Mononuclear cell (primary cell): ENCODE measurements around the gene PPP4R3B. TPM values are rescaled to one million over a fixed set of nuclear protein-coding genes. Genes with fewer than 3 reads are reported as not detected.
"Not testable (repeated sequence)": the region's sequence is repeated elsewhere in the genome, so short reads cannot be mapped to it uniquely, and the experiment has no call there.

Source experiments
- H3K27me3 ChIP-seq: 2 replicates; pipeline ENCODE4 v1.6.0; 2011; ENCODE audit warnings: low read length, control low read depth; ENCODE audit not compliant: insufficient read depth
- H3K4me1 ChIP-seq: 2 replicates; pipeline ENCODE4 v1.5.1; 2011; ENCODE audit warnings: mild to moderate bottlenecking, low read length, control low read depth; ENCODE audit not compliant: insufficient read depth
- H3K4me3 ChIP-seq: 2 replicates; pipeline ENCODE4 v1.5.1; 2011; ENCODE audit warnings: mild to moderate bottlenecking, low read length, moderate library complexity
- H3K9me3 ChIP-seq: 2 replicates; pipeline ENCODE4 v1.5.1; 2011; ENCODE audit warnings: low read depth, mild to moderate bottlenecking, control low read depth, low read length
- total RNA-seq: library from RNA; depleted of rRNA; stranded (reverse); fragments of >200 nt; gene quantifications from one replicate; pipeline ENCODE4 v1.2.3, GENCODE V29; 2012

Gene PPP4R3B
- total RNA-seq, 1 donor = 59.3 TPM

DNA sequence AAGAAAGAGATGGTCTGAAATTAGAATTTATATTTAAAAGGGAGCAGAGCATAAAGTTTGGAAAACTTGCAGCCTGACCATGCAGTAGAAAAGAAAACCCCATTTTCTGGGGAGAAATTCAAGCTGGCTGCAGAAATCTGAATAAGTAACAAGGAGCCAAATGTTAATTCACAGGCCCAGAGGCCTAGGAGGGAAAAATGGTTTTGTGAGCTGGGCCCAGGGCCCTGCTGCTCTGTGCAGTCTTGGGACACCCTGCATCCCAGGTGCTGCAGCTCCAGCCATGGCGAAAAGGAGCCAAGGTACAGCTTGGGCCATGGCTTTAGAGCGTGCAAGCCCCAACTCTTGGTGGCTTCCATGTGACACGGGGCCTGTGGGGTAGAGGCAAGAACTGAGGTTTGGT lies 56.6 kb downstream of the PPP4R3B start:
- no peaks in the 10 kb centered on the region for H3K9me3 ChIP-seq
- H3K27me3 ChIP-seq = no peaks in the 10 kb centered on the region
- H3K4me1 ChIP-seq = no peaks in the 10 kb centered on the region
- H3K4me3 ChIP-seq = no peak overlapping the region

DNA sequence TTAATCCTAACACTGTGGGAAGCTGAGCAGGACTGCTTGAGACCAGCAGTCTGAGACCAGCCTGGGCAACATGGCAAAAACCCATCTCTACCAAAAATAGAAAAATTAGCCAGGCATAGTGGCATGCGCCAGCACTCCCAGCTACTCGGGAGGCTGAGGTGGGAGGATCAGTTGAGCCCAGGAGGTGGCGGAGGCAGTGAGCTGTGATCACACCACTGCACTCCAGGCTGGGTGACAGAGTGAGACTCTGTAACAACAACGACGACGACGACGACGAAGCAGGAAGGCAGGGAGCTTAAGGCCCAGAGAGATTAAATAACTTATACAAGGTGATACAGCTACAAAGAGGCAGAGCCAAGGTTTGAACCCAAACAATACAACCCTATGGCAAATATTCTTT lies 60.6 kb downstream of the PPP4R3B start:
- Histone ChIP-seq H3K27me3 (no peaks in the 10 kb centered on the region), H3K4me1 (no peaks in the 10 kb centered on the region), H3K4me3 (no peak overlapping the region), H3K9me3 (no peaks in the 10 kb centered on the region)

DNA sequence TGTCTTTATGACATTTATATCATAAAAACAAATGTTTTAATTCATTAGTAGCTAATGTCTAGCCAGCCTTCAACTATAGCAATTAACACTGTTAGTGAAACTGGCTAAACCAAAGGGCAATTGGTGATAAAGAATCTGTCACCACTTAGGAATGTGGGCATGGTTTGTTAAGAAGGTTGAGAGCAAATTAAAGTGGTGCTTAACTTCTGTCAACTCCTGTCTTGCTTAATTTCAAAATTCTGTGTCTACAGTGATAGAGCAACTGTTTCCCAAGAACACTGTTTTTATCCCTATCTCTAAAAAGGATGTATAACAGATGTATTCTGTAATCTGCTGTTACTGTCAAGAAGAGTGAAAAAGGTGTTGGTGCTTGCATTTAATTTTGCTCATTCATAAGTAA lies 61.4 kb downstream of the PPP4R3B start:
- Histone ChIP-seq H3K9me3 (no peaks in the 10 kb centered on the region), H3K4me1 (no peaks in the 10 kb centered on the region), H3K4me3 (no peak overlapping the region), H3K27me3 (no peaks in the 10 kb centered on the region)

DNA sequence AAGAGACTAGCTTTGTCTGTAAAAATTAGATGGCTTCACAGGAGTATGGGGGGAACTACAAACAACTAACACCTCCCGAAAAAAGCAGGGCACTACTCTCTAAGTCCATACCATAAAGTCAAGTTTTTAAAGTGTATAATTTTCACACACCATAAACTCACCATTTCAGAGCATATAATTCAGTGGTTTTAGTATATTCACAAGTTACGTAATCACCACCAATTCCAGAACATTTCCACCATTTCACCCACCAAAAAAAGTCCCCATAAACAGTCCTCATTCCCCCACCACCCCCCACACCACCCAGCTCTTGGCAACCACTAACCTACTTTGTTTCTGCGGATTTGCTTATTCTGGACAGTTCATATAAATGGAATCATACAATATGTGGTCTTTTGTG lies 64.1 kb downstream of the PPP4R3B start:
- Histone ChIP-seq H3K27me3 (no peaks in the 10 kb centered on the region), H3K4me1 (no peaks in the 10 kb centered on the region), H3K9me3 (no peaks in the 10 kb centered on the region)

DNA sequence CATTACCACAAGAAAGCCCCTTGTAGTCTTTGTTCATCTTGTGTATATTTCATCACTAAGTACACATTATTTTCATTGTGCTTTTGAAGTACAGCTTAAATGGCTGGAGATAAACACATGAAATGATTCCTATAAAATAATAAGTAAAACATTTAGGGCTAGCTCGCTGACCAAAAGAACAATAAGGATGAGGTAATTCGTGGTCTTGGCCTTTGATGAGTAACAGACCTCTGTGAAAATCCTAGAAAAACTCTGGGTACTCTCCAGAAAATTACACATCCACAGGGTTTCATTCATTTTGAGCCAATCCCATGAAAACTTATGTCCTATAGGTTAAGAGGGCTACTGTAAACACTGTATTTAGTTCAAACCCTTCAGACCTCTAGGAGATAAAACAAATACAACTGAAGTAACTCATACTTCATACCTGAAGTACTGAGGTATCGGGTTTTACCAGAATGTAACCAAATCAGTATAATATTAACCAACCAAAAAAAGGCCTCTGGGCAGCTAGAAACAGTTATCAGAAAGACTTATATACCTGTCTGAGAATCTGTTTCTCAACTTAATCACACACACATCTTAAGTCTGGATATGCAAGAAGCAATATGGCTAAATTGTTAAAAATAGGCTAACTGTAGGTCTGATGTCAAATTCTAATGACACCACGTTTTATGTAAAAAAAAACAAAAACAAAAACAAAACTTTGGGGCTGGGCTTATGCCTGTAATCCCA lies 66.9 kb downstream of the PPP4R3B start:
- no peaks in the 10 kb centered on the region for H3K9me3 ChIP-seq
- H3K27me3 ChIP-seq = no peaks in the 10 kb centered on the region
- no peak overlapping the region for H3K4me3 ChIP-seq
- H3K4me1 ChIP-seq = no peaks in the 10 kb centered on the region

More for the DNA sequence above, 64.1 kb downstream of the PPP4R3B start:
- no peak overlapping the region for H3K4me3 ChIP-seq

DNA sequence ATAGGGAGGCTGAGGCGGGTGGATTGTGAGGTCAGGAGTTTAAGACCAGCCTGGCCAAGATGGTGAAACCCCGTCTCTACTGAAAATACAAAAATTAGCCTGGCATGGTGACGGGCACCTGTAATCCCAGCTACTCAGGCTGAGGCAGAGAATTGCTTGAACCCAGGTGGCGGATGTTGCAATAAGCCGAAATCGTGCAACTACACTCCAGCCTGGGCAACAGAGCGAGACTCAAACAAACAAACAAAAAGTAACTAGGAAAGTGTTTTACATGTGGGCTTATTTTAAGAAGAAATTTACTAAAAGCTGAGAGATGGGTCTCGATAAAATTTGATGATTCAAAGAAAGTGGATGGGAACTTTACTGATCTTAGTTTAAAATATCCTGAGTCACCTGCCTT lies 69.7 kb downstream of the PPP4R3B start:
- not testable (repeated sequence) for H3K27me3 ChIP-seq, H3K4me1 ChIP-seq, H3K4me3 ChIP-seq, H3K9me3 ChIP-seq

DNA sequence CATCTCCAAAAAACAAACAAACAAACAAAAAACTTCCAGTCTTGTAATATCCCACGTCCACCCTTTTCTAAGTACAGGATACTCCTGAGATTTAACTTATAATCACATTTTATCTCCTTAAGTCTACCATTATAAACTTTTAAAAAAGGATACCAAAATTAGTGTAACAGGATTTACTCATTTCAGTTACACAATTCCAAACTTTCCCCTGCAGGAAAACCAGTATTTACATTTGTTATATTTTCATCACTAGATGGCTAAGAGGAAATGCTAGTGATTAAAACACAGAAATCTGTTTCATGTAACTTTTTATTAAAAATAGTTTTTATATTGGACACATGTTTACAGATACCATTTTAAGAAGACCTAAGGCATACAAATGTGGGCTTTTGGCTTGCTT lies 70.4 kb downstream of the PPP4R3B start:
- Histone ChIP-seq H3K4me3 (no peak overlapping the region), H3K9me3 (no peaks in the 10 kb centered on the region), H3K4me1 (no peaks in the 10 kb centered on the region), H3K27me3 (no peaks in the 10 kb centered on the region)

DNA sequence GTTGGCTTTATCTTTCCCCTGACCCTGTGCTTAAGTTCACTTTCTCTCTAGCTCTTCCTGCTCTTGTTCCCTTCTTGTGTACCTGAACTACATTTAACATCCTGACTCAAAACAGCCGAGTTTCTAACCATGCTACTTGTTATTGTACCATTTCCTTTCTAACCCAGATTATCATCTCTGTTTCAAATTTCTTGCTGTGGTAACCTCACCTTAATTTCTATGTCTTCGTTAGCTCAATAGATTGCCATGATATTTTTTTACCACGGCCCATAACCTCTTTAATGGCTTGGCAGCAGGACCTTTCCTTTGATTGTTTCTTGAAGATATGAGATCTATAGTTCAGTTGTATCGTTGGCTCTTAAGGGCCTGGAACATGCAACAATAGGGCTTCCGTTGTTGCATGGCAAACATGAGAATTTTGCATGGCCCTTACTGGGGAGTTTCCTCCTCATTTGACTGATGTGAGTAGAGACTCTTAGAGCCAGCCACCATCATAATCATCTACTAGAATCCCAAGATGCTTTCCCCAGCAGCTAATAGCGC lies 86.8 kb downstream of the PPP4R3B start:
- H3K4me3 ChIP-seq = no peak overlapping the region

DNA sequence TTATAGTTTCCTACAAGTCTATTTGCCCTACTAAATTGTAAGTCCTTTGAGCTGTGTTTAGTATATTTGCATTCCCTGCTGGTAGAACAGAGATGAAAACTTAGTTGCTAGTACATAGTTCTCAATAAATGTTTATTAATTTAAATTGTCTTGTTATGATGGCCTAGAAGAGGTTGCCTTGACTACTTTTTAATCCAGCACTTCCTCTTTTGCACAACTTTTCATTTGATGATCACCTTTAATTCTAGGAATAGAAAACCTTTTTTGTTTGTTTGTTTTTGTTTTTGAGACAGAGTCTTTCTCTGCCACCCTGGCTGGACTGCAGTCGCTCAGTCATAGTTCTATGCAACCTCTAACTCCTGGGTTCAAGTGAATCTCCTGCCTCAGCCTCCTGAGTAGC lies 91.2 kb downstream of the PPP4R3B start:
- H3K9me3 ChIP-seq = no peaks in the 10 kb centered on the region
- H3K4me1 ChIP-seq = no peaks in the 10 kb centered on the region
- H3K4me3 ChIP-seq = no peak overlapping the region
- no peaks in the 10 kb centered on the region for H3K27me3 ChIP-seq

More for the DNA sequence above, 86.8 kb downstream of the PPP4R3B start:
- no peaks in the 10 kb centered on the region for H3K9me3 ChIP-seq
- H3K27me3 ChIP-seq = no peaks in the 10 kb centered on the region
- H3K4me1 ChIP-seq = no peaks in the 10 kb centered on the region

DNA sequence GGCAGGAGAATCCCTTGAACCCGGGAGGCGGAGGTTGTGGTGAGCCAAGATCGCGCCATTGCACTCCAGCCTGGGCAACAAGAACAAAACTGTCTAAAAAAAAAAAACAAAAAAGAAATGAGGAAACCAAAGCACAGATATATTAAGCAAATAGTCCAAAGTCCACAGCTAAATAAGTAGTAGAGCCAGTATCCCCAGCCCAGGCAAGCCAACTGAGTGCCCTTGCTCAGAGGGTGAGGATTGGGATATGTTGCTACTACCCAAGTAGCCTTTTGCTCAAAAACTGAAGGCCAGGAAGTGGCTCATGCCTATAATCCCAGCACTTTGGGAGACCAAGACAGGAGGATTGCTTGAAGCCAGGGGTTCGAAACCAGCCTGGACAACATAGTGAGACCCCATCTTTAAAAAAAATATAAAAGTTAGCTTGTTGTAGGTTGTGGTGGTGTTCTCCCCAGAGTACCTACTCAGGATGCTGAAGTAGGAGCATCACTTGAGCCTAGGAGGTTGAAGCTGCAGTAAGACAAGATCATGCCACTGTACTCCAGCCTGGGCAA lies 92.5 kb downstream of the PPP4R3B start:
- Histone ChIP-seq H3K9me3 (no peaks in the 10 kb centered on the region), H3K4me3 (no peak overlapping the region), H3K4me1 (peaks cover 9% of the 10 kb centered on the region), H3K27me3 (no peaks in the 10 kb centered on the region)

DNA sequence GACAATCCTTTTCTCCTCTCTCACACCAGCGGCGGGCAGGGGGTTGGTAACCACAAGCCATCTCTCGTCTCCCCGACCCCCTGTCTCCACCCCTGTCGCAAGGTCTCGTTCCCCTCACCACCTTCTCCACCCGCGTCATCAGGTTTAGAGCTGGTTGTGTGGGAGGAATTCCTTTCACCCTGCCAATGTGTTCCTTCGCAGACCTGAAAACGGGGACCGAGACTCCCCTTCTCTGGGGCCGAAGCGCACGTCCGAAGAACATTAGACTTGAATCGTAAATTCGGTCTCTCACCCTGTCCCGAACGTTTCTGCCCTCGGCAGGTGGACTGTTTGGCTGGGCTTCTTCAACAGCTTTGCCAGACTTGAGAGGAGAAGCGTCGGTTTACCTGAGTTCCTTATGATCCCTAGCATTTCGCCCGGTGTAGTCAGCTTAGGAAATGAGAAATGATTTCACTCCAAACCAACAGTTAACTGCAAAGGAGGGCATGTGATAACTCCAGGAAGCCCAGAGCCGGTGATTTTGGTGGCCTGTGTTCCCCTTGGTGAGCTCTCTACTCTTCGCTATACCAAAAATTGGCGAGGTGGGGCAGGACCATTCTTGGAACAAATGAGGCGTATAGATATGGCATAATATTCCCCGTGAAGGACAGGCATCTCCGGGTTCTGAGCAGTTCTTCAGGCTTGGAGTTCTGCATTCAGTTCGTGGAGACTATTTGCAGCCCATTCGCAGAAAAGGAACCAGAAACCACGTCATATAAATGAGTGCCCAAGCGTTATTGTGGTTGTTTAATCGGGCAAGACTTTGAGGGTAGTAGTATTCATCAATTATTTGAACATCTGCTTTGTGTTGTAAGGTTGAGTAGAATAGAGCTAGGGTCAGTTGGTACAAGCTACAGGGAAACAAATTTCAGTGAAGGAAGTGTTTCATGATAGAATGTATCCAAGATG lies 97.2 kb downstream of the PPP4R3B start:
- H3K4me1 ChIP-seq = peaks cover 15% of the 10 kb centered on the region

DNA sequence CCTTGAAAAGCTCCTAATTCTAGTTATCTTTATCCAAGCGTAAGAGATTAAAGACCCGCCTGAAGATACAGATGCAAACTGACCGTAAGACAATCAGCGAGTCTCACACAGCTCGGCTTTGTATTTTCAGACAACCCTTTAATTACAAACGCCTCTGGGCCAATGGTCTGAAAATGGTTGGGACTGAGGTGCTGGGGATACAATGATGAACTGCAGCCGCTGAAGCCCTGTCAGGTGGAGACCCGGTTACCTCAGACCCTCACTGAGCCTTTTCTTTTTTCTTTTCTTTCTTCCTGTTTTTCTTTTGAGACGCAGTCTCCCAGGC lies 98.6 kb downstream of the PPP4R3B start:
- no peaks in the 10 kb centered on the region for H3K9me3 ChIP-seq
- H3K27me3 ChIP-seq = no peaks in the 10 kb centered on the region
- H3K4me3 ChIP-seq = peak overlapping the region; percentile 64
- H3K4me1 ChIP-seq = peaks cover 15% of the 10 kb centered on the region

More for the DNA sequence above, 97.2 kb downstream of the PPP4R3B start:
- no peaks in the 10 kb centered on the region for H3K9me3 ChIP-seq
- peak overlapping the region; percentile 64 for H3K4me3 ChIP-seq
- H3K27me3 ChIP-seq = no peaks in the 10 kb centered on the region

DNA sequence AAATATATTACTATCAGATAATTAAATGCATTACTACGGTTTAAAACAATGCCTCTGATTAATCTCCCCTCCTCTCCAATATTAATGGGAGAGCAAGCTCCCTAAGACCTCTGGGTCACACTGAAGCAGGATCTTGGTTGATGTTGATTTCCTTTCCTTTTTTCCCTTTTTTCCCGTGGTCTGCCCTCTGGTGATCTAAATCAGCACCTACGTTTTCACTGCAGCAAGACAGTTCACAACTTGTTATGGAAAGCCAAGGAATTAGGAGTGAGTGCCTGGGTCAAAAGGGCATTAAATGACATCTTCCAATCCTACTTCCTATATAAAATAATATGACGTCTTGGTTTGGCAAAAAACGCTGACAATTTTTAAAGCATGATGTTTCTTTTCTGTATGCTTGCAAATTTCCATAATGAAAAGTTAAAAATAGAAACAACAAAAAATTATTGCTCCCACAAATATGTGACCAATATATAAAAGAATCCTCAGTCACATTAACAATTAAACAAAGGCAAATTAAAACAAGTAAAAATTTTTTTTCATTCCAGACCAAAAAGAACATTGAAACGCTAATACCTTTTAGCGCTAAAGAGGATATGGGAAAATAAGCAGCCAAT lies 105.8 kb downstream of the PPP4R3B start:
- no peaks in the 10 kb centered on the region for H3K9me3 ChIP-seq
- no peaks in the 10 kb centered on the region for H3K27me3 ChIP-seq
- no peak overlapping the region for H3K4me3 ChIP-seq
- H3K4me1 ChIP-seq = no peaks in the 10 kb centered on the region

DNA sequence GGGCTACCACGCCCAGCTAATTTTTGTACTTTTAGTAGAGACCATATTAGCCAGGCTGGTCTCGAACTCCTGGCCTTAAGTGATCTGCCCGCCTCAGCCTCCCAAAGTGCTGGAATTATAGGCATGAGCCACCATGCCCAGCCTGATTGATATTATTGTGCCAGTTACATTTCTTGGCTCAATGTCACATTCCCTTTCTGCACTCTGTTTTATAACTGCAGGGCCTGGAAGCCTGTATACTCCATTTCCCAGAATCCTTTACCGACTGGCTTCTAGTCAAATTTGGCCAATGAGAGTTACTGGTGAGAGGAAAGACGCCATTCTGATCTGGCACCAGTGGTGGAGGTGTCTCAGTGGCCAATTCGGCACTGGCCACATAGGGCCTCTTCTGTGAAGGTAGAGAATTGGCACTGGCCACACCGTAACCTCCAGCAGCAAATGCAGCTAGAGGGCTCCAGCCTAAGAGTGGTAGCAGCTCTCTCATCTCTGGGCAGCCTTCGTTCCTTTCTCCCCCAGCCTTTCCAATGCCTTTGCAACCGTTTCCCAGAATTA lies 114.8 kb downstream of the PPP4R3B start:
- H3K27me3 ChIP-seq = no peaks in the 10 kb centered on the region
- H3K9me3 ChIP-seq = no peaks in the 10 kb centered on the region
- H3K4me3 ChIP-seq = no peak overlapping the region
- no peaks in the 10 kb centered on the region for H3K4me1 ChIP-seq
